GM18873 (cell line): ENCODE measurements around the gene SREBF2.
"Not testable (repeated sequence)": the region's sequence is repeated elsewhere in the genome, so short reads cannot be mapped to it uniquely, and the experiment has no call there.

ENCODE experiments used
- ATAC-seq: cut with Tn5 transposase; IDR thresholded peaks from one replicate; pipeline ENCODE4 v1.9.1; 2021; ENCODE audit warnings: mild to moderate bottlenecking, moderate library complexity, moderate number of reproducible peaks; ENCODE audit not compliant: unreplicated experiment, low FRiP score

Gene SREBF2

DNA sequence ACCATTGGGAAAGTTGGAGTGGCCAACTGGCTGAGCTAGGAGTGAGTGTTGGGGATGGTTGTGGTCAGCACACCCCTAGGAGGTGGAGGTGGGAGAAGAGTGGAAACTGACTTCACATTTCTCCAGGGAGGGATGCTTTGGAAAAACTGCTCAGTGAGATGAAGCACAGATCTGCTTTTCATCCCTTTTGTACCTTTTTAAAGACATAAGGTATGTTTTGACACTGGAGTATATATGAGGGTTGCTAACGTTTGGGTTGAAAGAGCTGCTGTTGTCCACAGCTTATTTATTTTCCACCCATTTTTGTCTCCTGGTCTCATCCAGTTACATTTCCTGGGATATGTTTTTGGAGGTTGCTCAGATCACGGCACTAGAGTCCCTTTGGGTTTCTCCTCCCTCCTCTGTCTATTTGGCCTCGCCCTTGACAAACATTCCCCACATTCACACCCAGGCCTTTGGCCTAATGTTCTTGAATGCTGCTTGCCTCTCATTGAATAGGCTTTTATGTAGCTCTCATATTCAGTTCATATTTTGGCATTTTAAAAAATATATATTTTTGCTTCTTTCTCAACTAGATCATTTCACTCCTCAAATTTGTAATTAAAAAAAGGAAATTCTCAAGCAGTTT is 8.3 kb downstream of the SREBF2 start:
- no peak for ATAC-seq

GRCh38 chr22:41842996-41843970 is 10.4 kb downstream of the SREBF2 start:
- ATAC-seq, result no peak

- ATAC-seq, result no peak
Measured at GRCh38 chr22:41844036-41844435, 11.1 kb downstream of the SREBF2 start.

DNA sequence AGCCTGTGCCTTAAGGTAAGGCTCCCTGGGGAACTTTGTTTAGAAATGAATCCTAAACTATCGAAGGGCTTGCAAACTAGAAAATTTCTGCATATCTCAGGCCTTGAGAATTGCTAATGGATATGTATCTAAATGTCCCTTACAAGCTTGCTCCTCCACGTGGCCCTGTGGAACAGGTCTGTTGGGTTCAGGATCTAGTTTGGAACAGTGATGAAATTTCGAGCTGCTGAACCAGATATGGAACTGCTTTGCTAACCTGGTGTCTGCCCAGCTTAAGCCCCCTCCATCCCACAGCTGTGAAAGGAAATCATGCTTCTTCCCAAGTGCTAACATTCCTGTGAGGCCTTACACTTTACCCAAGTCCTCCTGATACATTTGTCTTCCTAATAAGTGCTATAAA is 11.6 kb downstream of the SREBF2 start:
- no peak for ATAC-seq

- no peak for ATAC-seq
Measured at GRCh38 chr22:41845380-41846267, 12.7 kb downstream of the SREBF2 start.

DNA sequence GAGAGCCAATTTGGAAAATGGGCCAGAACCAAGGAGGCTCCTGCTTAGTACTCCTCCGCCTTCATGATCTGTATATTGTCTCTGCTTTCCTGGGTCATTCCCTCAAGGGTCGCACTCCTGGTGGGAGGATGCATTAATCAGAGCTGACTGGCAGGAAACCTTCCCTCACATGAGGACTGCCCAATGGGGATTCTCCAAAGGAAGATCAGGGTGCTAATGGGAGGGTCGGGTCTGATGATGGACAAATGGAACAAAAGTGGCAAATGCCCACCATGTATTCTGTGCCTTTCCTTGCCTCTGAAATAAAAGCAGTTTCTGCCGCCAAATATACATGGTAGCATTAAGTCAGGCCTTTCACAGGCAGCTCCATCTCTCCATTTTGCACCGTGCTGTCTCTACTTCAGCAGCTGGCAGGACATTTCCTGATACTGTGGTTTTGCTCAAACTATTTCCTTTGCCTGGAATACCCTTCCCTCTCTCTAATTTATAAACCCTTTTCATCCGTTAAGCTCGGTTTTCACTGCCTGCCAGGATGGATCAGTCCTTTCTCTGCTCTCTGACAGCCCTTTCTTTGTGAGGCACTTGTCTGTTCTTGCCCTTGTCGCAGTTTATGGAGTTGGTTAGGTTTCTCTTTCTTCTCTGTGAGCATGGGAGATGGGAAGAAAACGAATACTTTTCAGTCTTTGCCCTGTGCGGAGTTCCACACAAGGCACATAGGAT is 13.5 kb downstream of the SREBF2 start:
- ATAC-seq, result no peak

GRCh38 chr22:41847300-41847699 is 14.4 kb downstream of the SREBF2 start:
- no peak for ATAC-seq

DNA sequence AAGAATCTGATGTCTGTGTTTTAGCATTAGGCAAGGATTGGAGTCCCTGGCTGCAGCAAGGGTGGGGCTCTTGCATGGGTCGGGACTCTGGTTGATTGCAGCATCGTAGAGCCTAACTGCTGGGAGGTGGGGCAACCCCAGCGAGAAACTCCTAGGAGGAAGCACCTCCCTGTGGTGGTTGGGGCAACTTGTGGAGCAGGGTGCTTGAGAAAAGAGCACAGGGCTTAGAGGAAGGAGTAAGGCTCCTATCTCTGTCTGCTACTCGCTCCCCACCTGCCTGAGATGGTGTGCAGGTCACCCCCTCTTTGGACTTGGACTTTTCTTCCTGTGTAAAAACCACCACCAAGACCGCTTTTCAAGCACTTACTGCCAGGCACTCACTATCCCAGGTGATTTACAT is 15.6 kb downstream of the SREBF2 start:
- ATAC-seq, result no peak

DNA sequence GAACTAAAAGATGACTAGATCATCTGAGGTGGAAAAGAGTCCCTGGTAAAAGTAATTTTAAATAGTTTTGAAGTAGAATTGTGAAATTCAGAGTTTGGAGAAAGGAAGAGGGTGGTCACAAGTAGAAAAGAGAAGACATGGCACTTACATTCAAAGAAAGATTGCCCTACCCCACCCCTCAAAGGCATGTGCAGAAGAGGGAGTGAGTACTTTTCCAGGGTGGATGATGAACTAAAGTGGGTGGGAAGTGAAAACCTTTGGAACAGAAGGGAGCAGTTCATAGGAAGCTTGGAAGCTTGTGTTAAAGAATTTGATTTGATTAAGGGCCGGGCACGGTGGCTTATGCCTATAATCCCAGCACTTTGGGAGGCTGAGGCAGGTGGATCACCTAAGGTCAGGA is 23.6 kb downstream of the SREBF2 start:
- ATAC-seq, result no peak

DNA sequence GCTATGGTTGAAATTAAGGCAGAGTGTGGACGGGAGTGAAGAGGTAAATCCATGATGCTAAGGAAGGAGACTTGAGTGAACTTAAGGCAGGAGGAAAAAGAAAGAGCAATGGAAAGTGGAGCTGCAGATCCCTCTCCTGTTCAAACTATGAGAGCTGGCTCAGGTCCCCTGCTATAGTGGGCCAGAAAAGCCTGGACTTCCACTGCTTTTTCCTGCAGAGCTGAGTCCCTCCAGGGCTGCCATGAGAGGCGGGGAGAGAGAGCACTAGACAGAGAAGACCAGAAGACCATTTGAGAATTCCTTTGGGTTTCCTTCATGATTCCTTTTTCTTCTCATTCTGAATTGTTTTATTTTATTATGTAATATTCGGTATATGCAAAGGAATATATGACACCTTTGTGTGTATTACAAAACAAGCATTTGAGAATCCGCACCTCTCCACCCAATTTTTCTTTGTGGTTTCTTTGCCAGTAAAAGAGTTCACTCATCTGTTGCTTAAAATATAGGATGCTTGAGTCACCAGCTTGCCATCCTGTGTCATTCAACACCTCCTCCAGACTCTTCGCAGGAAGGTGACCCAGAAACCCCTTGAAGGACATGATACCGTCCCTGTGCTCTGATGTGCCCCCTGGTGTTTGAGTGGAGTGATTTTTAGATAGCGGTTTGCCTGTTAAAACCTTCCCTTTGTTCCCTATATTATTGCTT is 24.4 kb downstream of the SREBF2 start:
- ATAC-seq, result no peak

GRCh38 chr22:41857860-41858199 is 24.9 kb downstream of the SREBF2 start:
- no peak for ATAC-seq

- ATAC-seq, result no peak
Measured at GRCh38 chr22:41862160-41862529, 29.2 kb downstream of the SREBF2 start.

DNA sequence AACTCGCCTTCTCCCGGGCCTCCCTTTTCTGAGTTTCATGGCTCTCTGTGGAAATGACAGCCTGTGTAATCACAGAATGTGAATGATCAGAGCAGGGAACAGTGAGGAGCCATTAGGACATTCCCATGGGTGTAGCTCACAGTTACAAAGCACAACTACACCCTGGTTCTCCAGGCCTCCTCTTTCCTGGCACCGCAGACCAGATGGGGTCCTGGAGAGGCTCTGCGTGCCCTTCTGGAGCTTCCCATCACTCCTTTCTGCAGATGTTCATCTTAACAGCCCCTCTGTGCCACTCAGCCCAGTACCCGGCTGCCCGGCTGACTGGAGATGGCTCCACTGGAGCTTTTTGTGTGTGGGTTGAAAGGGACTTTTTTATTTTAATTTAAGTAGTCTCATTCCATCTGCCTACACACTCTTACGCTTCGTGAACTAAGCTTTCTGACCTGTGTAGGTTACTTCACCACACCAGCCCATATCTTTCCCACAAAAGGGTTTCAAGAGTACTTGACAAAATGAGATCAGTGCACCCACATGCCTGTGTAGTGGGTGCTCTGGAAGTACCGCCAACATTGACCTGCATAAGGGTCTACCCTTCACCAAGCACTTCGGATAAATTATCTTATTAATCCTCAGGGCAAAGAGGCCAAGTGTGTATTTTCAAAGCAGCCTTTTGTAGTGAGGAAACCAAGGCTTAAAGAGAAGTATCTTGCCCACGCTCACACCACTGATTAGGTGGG is 29.8 kb downstream of the SREBF2 start:
- ATAC-seq, result no peak

GRCh38 chr22:41863472-41863871 is 30.6 kb downstream of the SREBF2 start:
- ATAC-seq, result no peak

DNA sequence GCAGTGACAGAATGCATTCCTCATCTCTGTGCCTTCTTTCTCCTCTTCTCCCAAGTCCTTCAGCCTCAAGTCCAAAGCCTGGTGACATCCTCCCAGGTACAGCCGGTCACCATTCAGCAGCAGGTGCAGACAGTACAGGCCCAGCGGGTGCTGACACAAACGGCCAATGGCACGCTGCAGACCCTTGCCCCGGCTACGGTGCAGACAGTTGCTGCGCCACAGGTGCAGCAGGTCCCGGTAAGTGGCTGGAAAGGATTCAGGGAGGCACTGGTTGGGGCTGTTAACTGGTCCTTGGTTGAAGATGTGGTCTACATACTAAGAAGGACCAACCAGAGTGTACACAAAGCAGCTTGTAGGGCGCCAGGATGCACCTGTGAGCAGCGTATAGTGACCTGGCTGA is 35.7 kb downstream of the SREBF2 start:
- no peak for ATAC-seq

DNA sequence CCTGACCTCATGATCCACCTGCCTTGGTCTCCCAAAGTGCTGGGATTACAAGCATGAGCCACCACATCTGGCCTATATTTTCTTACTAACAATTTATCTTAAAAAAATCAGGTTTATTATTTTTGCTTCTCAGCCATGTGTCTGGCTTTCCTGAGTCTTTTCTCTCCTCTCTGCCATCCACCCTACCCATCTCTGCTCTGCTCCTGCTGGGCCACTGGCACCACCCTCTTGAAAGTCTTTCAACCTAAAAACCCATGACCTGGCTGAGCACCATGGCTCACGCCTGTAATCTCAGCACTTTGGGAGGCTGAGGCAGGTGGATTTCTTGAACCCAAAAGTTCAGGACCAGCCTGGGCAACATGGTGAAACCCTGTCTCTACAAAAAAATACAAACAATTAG is 37.2 kb downstream of the SREBF2 start:
- not testable (repeated sequence) for ATAC-seq

GRCh38 chr22:41870786-41871185 is 37.9 kb downstream of the SREBF2 start:
- no peak for ATAC-seq

DNA sequence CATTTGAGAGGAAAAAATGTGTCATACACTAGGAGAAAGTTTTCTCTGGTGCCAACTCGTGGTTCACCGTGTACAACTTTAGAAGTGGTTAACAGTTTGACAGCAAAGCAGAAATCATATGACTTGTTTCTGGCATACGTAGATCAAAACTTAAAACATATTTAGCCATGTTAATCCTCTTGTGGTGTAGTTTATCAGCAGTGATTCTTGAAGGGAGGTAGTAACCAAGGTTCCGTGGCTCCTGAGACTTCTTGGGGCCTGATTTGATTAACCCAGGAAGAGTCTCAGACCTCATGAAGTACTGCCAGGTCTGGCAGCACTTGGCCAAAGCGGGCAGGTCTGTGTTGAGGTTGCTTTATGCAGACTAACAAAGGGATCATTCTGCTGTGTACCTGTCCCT is 40.5 kb downstream of the SREBF2 start:
- no peak for ATAC-seq

- ATAC-seq, result no peak
Measured at GRCh38 chr22:41874090-41874489, 41.2 kb downstream of the SREBF2 start.
